ENCODE measurements around the gene C20orf96. TPM values are rescaled to one million over a fixed set of nuclear protein-coding genes. Genes with fewer than 3 reads are reported as not detected.
A peak's percentile ranks its signal among the peaks of the same experiment; 100 is the strongest.

The C20orf96 gene
- total RNA-seq, 1 donor from 2014 or later, result 3.9 TPM

DNA sequence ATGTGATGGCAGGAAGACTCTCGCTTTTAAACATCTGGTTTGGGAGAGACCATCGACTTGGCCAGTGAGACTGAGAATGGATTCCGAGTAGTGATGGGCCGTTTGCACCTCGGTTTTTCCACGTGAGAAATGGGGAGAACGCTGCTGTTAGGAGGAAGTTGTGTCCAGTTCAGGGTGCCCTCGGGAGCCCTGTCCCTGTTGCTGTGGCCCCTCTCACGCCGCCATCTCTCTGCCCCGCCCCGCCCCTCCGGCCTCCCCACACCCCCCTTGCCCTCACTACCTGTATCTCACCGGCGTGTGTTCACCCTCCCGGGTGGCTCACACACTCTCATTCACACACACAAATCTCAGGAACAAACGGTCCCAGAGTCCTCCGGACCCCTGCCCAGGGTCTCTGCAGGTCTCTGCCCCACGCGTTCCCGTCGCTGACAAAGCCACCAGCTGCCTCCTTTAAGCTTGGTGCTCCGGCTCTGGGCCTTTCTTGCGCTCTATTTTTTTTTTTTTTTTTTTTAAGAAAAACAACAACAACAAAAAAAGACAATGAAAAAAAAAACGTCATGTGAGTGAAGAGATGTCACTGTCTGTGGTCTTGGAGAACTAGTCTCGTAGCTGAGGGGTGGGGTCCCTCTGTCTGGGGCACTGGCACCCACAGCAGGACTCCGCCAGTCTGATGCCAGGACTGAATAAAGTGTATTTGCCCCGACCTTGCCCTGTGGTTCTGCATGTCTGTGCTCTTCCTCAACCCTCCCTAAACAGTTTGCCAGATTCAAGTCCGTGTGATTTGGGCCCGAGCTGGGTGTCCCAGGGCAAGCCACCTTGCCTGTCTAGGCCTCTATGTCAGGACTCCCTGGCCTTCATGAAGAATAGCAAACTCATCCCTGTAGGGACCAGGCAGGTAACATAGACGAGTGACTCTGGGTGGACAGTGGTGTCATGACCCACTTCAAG is 37.8 kb upstream of the C20orf96 start:
- peak overlapping the region; percentile 88 for H3K4me3 ChIP-seq (ENCODE audit: low read depth, low read length)
- no peak for DNase-seq (ENCODE audit: low read depth)
- TF ChIP-seq, protein P1, sequence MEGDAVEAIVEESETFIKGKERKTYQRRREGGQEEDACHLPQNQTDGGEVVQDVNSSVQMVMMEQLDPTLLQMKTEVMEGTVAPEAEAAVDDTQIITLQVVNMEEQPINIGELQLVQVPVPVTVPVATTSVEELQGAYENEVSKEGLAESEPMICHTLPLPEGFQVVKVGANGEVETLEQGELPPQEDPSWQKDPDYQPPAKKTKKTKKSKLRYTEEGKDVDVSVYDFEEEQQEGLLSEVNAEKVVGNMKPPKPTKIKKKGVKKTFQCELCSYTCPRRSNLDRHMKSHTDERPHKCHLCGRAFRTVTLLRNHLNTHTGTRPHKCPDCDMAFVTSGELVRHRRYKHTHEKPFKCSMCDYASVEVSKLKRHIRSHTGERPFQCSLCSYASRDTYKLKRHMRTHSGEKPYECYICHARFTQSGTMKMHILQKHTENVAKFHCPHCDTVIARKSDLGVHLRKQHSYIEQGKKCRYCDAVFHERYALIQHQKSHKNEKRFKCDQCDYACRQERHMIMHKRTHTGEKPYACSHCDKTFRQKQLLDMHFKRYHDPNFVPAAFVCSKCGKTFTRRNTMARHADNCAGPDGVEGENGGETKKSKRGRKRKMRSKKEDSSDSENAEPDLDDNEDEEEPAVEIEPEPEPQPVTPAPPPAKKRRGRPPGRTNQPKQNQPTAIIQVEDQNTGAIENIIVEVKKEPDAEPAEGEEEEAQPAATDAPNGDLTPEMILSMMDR (conservative IDR thresholded peaks at IDR 0.05; ENCODE audit: low read depth, low read length), result no peak

DNA sequence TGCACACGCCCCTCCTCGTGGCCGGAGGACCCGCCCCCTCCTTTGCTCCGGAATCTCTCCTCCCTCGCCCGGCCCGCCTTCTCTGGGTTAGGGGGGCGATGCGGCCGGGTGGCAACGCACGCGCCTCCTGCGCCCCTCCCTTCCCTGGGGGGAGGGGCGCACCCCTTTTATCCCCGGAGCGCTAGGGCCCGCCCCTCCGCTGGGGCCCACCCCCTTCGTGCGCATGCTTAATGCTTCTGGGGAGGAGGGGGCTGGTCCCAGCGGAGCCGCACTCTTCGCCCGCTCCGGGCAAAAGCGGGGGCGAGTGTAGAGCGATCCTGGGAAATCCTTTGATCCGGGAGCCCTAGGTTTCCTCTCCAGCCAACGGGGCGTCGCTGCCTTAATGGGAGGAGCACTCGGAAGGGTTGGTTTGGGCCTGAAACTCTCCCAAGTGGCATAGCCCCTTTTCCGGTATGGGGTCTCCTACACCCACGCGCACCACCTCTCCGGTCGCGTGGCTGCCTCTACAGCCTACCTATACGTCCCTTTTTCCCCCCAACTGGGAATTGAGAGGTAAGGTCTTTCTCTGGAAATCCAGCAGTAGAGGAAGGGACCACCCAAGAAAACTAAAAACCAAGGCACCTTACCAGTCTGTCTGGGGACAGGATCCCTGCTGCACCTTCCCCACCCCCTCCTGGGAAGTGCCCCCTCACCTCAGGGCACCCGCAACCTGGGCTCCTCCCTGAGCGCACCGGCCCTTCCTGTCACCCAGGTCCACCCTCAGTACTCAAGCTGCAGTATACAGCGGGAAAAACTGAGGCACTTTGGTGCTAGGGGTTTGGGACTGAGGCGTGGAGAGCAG is 36.9 kb upstream of the C20orf96 start:
- TF ChIP-seq, protein P1 (conservative IDR thresholded peaks at IDR 0.05; ENCODE audit: low read depth, low read length), result no peak
- DNase-seq (ENCODE audit: low read depth), result no peak

DNA sequence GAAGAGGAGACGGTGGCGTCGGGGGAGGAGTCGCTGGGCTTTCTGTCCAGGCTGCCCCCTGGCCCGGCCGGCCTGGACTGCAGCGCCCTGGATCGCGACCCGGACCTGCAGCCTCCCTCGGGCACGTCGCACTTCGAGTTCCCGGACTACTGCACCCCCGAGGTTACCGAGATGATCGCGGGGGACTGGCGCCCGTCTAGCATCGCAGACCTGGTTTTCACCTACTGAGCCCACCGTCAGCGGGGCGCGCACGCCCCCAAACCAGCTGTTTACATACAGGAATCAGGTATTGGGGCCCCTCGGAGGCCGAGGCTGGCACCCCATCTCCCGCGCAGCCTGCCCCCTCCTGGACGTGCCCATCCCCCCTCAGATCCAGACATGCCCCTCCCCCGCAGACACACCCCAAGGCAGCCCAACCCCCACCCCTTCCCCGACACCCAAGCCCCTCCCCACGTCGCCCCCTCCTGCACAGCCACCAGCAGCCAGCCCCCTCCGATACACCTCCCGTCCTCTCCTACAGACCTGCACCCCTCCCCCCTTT is 36.2 kb upstream of the C20orf96 start:
- no peak for DNase-seq (ENCODE audit: low read depth)
- H3K4me3 ChIP-seq (ENCODE audit: low read depth, low read length), result peak overlapping the region; percentile 88
- TF ChIP-seq, protein P1 (conservative IDR thresholded peaks at IDR 0.05; ENCODE audit: low read depth, low read length), result no peak

More for the DNA sequence above, 36.9 kb upstream of the C20orf96 start:
- peak overlapping the region; percentile 88 for H3K4me3 ChIP-seq (ENCODE audit: low read depth, low read length)

DNA sequence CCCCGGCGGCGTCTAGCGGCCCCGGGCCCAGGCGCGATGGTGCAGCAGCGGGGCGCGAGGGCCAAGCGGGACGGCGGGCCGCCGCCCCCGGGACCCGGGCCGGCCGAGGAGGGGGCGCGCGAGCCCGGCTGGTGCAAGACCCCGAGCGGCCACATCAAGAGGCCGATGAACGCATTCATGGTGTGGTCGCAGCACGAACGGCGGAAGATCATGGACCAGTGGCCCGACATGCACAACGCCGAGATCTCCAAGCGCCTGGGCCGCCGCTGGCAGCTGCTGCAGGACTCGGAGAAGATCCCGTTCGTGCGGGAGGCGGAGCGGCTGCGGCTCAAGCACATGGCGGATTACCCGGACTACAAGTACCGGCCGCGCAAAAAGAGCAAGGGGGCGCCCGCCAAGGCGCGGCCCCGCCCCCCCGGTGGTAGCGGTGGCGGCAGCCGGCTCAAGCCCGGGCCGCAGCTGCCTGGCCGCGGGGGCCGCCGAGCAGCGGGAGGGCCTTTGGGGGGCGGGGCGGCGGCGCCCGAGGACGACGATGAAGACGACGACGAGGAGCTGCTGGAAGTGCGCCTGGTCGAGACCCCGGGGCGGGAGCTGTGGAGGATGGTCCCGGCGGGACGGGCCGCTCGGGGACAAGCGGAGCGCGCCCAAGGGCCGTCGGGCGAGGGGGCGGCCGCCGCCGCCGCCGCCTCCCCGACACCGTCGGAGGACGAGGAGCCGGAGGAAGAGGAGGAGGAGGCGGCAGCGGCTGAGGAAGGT is 35.5 kb upstream of the C20orf96 start:
- DNase-seq (ENCODE audit: low read depth), result no peak
- TF ChIP-seq, protein P1 (conservative IDR thresholded peaks at IDR 0.05; ENCODE audit: low read depth, low read length), result no peak
- H3K4me3 ChIP-seq (ENCODE audit: low read depth, low read length), result peak overlapping the region; percentile 88

DNA sequence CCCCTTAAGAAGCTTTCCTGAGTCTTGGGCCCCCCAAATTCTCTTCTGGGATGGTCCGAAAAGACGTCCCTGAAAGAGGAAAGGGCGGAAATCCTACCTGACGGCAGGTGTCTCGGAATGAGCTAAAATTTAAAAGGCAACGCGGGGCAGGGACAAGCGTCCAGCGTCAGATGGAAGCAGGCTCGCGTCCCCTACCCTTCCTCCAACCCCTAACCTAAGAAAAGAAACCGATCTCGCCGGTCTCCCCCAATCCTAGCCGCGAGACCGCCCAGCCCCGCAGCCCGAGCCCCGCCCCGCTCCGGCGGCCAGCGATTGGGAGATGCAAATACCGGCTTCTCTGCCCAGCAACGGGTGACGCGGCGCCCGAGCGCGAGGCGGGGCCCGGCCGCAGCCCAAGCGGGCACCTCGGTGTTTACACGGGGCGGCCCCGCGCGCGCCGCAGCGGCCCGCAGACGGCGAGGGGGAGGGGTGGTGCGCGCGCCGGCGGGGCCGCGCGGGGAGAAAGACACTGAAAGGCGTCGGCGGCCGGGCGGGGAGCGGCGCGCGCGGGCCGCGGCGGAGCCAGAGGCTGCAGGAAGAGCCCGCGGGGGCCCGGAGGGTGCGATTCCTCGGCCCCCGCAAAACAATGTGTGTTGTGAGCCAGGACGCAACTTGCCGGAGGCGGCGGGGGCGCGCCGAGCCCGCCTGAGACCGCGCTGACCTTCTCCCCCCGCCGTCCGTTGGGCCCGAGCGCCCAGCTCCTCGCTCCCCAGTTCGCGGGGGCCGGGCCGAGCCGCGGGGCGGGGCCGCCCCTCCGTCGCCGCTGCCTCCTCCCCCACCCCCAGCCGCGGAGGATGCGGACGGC is 34.7 kb upstream of the C20orf96 start, which contains the start of gene SOX12:
SOX12 (plus strand) TSS at position 508 of the 844 bp plus-strand sequence. CDS start 373 bp downstream, outside the sequence.
- DNase-seq (ENCODE audit: low read depth), result no peak
- H3K4me3 ChIP-seq (ENCODE audit: low read depth, low read length), result peak within 1 kb of the TSS; percentile 88
- TF ChIP-seq, protein P1 (conservative IDR thresholded peaks at IDR 0.05; ENCODE audit: low read depth, low read length), result no peak
